GM10248 (cell line): Measurements from ENCODE around the gene TMEM151B.

Experiments
- CTCF ChIA-PET: fragments of 300-600 bp; sonication (Branson Sonifier 250); formaldehyde crosslinking; extraction: SDS; loops from one replicate; lab custom pipeline; 2021; ENCODE audit warnings: antibody characterized with exemption; lab: Yijun Ruan, JAX
- POLR2A ChIA-PET: fragments of 350-650 bp; sonication (Branson Sonifier 250); formaldehyde crosslinking; extraction: SDS; loops from one replicate; lab custom pipeline; 2020; ENCODE audit warnings: antibody characterized with exemption; lab: Yijun Ruan, JAX
- DNase-seq: peaks from one replicate; pipeline ENCODE4 v3.0.0; 2012; ENCODE audit errors: extremely low spot score
- TF ChIP-seq, protein P1 (sequence below): IDR thresholded peaks from 2 replicates; pipeline ENCODE4 v1.5.1; 2012; ENCODE audit warnings: mild to moderate bottlenecking, low read depth; ENCODE audit errors: extremely low read depth, missing control alignments, control extremely low read depth

Gene TMEM151B

DNA sequence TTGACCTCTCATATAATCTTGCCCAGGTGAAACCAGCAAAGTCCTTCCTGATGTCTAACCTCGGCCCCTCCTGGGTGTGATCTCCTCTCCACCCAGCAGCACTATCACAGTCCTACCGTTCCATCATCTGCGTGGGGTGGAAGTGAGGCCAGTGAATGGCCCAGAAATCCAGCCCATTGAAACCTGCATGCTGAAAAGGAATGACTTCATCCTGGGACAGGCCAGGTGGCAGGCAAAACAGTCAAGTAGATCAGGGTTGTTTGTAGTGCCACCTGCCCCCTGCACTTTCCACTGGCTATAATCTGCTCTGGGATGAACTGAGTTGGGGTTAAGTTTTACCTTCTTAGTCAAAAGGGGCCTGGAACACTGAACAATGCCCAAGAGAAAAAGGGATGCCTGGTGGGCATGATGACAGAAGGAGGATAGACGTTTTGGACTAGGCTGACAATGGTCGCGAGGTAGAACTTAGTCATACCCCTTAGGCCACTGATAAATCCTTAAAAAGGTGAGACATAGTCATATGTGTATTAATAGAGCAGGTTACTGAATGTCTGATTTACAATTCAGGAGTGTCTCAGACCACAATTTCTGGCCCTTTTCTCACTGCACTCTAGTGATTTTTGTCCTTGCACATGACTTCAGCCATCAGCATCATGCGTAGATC, 31.4 kb upstream of the TMEM151B start:
- TF ChIP-seq, protein P1, sequence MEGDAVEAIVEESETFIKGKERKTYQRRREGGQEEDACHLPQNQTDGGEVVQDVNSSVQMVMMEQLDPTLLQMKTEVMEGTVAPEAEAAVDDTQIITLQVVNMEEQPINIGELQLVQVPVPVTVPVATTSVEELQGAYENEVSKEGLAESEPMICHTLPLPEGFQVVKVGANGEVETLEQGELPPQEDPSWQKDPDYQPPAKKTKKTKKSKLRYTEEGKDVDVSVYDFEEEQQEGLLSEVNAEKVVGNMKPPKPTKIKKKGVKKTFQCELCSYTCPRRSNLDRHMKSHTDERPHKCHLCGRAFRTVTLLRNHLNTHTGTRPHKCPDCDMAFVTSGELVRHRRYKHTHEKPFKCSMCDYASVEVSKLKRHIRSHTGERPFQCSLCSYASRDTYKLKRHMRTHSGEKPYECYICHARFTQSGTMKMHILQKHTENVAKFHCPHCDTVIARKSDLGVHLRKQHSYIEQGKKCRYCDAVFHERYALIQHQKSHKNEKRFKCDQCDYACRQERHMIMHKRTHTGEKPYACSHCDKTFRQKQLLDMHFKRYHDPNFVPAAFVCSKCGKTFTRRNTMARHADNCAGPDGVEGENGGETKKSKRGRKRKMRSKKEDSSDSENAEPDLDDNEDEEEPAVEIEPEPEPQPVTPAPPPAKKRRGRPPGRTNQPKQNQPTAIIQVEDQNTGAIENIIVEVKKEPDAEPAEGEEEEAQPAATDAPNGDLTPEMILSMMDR: no peak
- ChIA-PET CTCF (interaction anchor here (1.5 to 5.9 kb wide), 7 partner anchors 11 to 77 kb away, joined by 3 to 116 read pairs (median 8); partner anchors contain the start of gene SLC29A1), POLR2A (no interaction called here)
- DNase-seq: no peak

DNA sequence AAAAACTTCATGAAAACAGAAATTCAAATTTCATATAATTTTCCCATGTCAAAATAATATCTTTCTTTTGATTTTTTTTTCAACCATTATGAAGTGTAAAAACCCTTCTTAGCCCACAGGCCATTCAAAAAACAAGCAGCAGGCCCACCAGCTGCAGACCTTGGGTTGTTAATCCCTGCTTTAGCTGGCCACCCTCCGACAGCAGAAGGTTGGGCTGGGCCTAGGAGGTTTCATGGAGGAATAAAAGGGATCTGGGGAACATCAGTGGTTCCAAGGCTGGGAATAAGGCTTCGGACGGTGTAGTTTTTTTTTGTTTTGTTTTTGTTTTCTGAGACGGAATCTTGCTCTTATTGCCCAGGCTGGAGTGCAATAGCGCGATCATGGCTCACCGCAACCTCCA, 26.9 kb upstream of the TMEM151B start:
- POLR2A ChIA-PET: no interaction called here

DNA sequence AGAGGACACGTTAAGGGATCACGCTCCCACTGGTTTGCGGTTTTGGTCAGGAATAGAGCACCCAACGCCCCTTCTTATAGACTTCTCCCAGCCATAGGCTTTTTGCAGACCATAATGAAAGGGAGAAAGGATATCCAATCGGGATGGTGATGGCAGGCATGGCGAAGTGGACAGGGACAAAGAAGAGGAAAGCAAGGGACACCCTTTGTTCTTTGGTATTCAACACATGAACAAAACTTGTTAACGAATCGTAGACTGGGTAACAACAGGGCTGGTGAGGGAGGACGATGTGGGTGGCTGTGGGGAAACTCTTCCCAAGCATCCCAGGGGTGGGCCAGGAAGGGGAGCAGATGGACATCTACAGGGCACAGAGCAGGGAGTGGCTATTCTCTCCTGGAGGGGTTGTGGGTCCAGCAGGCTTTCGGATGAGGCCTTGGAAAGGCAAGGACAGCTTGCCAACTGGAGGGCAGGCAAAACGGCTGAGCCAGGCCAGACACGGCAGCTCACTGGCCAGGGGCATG, 24.8 kb upstream of the TMEM151B start:
- TF ChIP-seq, protein P1: no peak
- ChIA-PET CTCF (interaction anchor here (0.8 to 6.9 kb wide), 14 partner anchors 8 to 166 kb away, joined by 3 to 56 read pairs (median 6); partner anchors contain the start of genes SLC29A1 and SLC35B2), POLR2A (interaction anchor here (1.0 to 3.8 kb wide), 6 partner anchors 8 to 22 kb away, joined by 3 to 56 read pairs (median 13); partner anchors contain the start of genes SLC29A1 and SLC35B2)
- DNase-seq: no peak

More for the DNA sequence above, 26.9 kb upstream of the TMEM151B start:
- TF ChIP-seq, protein P1: no peak
- no peak for DNase-seq
- CTCF ChIA-PET: interaction anchor here (0.8 to 6.9 kb wide), 8 partner anchors 10 to 148 kb away, joined by 3 to 56 read pairs (median 6); partner anchors contain the start of gene SLC29A1

DNA sequence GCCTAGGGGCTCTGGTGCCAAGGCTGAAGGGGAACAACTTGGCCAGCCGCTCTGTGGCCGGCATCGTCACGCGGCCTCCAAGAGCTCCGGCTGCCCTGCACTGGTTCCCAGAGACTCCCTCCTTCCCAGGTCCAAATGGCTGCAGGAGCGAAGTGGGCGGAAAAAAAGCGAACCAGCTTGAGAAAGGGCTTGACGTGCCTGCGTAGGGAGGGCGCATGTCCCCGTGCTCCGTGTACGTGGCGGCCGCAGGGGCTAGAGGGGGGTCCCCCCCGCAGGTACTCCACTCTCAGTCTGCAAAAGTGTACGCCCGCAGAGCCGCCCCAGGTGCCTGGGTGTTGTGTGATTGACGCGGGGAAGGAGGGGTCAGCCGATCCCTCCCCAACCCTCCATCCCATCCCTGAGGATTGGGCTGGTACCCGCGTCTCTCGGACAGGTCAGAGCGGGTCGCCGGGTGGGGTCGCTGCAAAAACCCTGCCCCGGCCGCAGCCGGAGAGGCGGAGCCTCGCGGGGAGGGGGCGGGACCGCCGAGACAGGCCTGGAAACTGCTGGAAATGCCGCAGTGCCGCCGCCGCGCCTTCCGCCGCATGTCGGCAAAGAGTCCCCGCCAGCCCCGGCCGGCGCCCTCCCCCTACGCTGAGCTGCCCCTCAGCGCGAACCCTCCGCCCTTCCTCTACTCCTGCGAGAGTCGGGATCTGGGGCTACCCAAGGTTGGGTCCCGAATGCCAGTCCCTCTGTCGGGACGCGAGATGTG, 24.2 kb upstream of the TMEM151B start:
- TF ChIP-seq, protein P1: peak; percentile 51
- DNase-seq: peak; percentile 89
- ChIA-PET POLR2A (interaction anchor here (0.5 to 3.8 kb wide), 25 partner anchors 9 to 617 kb away, joined by 3 to 56 read pairs (median 4); partner anchors contain the start of genes AARS2, GTPBP2, SLC29A1 and SLC35B2), CTCF (interaction anchor here (0.8 to 6.9 kb wide), 16 partner anchors 9 to 149 kb away, joined by 3 to 56 read pairs (median 7); partner anchors contain the start of genes SLC29A1 and SLC35B2)

DNA sequence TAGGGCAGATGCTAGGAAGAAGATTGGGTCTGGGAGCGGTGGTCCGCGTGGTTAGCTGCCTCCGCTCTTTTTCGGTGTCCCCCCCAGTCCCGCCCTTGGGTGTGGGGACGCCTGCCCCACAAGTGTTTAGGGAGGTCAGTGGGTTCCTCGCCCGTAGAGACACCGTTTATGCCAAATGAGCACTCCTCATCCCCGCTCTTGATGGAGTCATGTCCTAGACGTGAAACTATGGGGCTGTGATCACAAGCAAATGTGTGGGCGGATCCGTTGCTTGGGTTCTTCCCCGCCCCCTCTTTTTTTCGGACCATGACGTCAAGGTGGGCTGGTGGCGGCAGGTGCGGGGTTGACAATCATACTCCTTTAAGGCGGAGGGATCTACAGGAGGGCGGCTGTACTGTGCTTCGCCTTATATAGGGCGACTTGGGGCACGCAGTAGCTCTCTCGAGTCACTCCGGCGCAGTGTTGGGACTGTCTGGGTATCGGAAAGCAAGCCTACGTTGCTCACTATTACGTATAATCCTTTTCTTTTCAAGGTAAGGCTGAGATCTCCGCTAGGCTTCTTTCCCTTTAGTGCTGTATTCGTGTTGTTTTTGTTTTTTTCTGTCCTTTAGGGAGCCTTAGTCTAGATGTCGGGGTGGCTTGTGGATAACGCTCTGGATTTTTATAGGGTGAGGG, 23.4 kb upstream of the TMEM151B start, which contains the start of gene HSP90AB1:
TSS of gene HSP90AB1 (plus strand) at position 439 of the 675 bp plus-strand sequence. CDS start 1,529 bp downstream, outside the sequence.
- CTCF ChIA-PET: interaction anchor here (1.5 to 6.9 kb wide), 10 partner anchors 8 to 149 kb away, joined by 5 to 56 read pairs (median 8); partner anchors contain the start of genes SLC29A1 and SLC35B2
- POLR2A ChIA-PET: interaction anchor here (0.5 to 3.8 kb wide), 24 partner anchors 9 to 618 kb away, joined by 3 to 56 read pairs (median 4); partner anchors contain the start of genes AARS2, GTPBP2, SLC29A1 and SLC35B2
- DNase-seq: peak; percentile 93
- TF ChIP-seq, protein P1: no peak
